A673 (cell line): ENCODE measurements around the gene SLC35E4. TPM values are rescaled to one million over a fixed set of nuclear protein-coding genes. Genes with fewer than 3 reads are reported as not detected.

ENCODE experiments used
- BruUV-seq: library from RNA; stranded (reverse); fragments of 400-500 nt; replicated peaks from 2 replicates; lab custom pipeline; 2021; lab: Mats Ljungman, UMichigan
- CTCF ChIA-PET: fragments of 300-600 bp; sonication (Branson Sonifier 250); formaldehyde crosslinking; loops from one replicate; lab custom pipeline; 2022; ENCODE audit warnings: antibody characterized with exemption; lab: Charles Lee
- POLR2A ChIA-PET: fragments of 300-600 bp; sonication (Branson Sonifier 250); formaldehyde crosslinking; loops from one replicate; lab custom pipeline; 2022; ENCODE audit warnings: antibody characterized with exemption; ENCODE audit not compliant: low non-redundant PET; lab: Charles Lee
- DNase-seq: peaks from one replicate; pipeline ENCODE4 v3.0.0-alpha.2; 2015; ENCODE audit warnings: low spot score
- H3K27ac ChIP-seq: fragments of 200-600 bp; sonication (generic); 2 replicates; pipeline ENCODE4 v1.5.1; 2016; ENCODE audit warnings: mixed run types, low read depth, mild to moderate bottlenecking, mixed read lengths, antibody characterized with exemption, low read length; ENCODE audit not compliant: poor library complexity, severe bottlenecking
- H3K27me3 ChIP-seq: fragments of 200-600 bp; sonication (generic); replicated peaks from 2 replicates; pipeline ENCODE4 v1.6.1; 2017; ENCODE audit warnings: mixed run types, low read depth, mild to moderate bottlenecking, mixed read lengths, antibody characterized with exemption, low read length; ENCODE audit not compliant: insufficient read depth, poor library complexity
- H3K36me3 ChIP-seq: fragments of 200-600 bp; sonication (generic); 2 replicates; pipeline ENCODE4 v1.6.1; 2016; ENCODE audit warnings: mixed run types, mild to moderate bottlenecking, mixed read lengths, antibody characterized with exemption, low read length; ENCODE audit not compliant: insufficient read depth, poor library complexity, severe bottlenecking
- H3K4me1 ChIP-seq: fragments of 200-600 bp; sonication (generic); 2 replicates; pipeline ENCODE4 v1.6.1; 2017; ENCODE audit warnings: mixed run types, mild to moderate bottlenecking, mixed read lengths, antibody characterized with exemption, low read length; ENCODE audit not compliant: insufficient read depth, poor library complexity, severe bottlenecking
- H3K4me3 ChIP-seq: fragments of 200-600 bp; sonication (generic); 2 replicates; pipeline ENCODE4 v1.5.1; 2016; ENCODE audit warnings: low read depth, mixed run types, mild to moderate bottlenecking, mixed read lengths, low read length; ENCODE audit not compliant: poor library complexity, severe bottlenecking
- H3K9me3 ChIP-seq: fragments of 200-600 bp; sonication (generic); 2 replicates; pipeline ENCODE4 v1.6.1; 2016; ENCODE audit warnings: mixed run types, low read depth, mild to moderate bottlenecking, mixed read lengths, antibody characterized with exemption, low read length; ENCODE audit not compliant: poor library complexity, severe bottlenecking
- EZH2 ChIP-seq: fragments of 200-600 bp; sonication (generic); IDR thresholded peaks from 2 replicates; pipeline ENCODE4 v1.6.1; 2017; ENCODE audit warnings: borderline replicate concordance, low read depth, mild to moderate bottlenecking, mixed read lengths, antibody characterized with exemption, low read length; ENCODE audit not compliant: poor library complexity, severe bottlenecking
- intact Hi-C: fragments of 100-400 bp; cut with micrococcal nuclease; formaldehyde crosslinking; loops from one replicate; pipeline ENCODE4 v1.10.0; 2022; ENCODE audit not compliant: unreplicated experiment
- total RNA-seq: library from RNA; stranded (reverse); gene quantifications from 2 replicates; pipeline ENCODE4 v1.2.3, GENCODE V29; 2021
- TF ChIP-seq, protein P1 (sequence below): fragments of 300-800, 200-600 bp; sonication (generic); conservative IDR thresholded peaks from 2 replicates; pipeline ENCODE4 v1.5.1; 2017; ENCODE audit warnings: low read depth, mild to moderate bottlenecking, antibody characterized with exemption, low read length, moderate library complexity, mixed read lengths

SLC35E4 gene
- total RNA-seq, 1 experiment from 2014 or later = 2.4 TPM

DNA sequence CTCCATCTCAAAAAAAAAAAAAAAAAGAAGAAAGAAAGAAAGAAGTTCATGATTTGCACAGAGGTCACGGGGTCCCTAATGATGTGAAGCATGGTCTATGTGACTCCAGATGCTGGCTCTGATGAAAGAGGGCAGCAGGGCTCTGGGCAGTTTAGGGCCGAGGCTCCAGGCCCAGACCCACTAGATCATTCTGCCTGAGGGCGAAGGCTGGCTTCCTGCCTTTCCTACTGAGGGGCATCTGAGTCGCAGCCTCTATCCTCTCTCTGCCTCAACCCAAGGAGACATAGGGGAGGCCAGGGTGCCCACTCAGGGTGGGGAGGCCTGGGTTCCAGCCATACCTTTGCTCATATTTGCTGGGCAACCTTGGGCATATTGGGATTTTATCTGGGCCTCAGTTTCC lies 4.8 kb downstream of the SLC35E4 start:
- no peak for TF ChIP-seq EZH2
- TF ChIP-seq, protein P1, sequence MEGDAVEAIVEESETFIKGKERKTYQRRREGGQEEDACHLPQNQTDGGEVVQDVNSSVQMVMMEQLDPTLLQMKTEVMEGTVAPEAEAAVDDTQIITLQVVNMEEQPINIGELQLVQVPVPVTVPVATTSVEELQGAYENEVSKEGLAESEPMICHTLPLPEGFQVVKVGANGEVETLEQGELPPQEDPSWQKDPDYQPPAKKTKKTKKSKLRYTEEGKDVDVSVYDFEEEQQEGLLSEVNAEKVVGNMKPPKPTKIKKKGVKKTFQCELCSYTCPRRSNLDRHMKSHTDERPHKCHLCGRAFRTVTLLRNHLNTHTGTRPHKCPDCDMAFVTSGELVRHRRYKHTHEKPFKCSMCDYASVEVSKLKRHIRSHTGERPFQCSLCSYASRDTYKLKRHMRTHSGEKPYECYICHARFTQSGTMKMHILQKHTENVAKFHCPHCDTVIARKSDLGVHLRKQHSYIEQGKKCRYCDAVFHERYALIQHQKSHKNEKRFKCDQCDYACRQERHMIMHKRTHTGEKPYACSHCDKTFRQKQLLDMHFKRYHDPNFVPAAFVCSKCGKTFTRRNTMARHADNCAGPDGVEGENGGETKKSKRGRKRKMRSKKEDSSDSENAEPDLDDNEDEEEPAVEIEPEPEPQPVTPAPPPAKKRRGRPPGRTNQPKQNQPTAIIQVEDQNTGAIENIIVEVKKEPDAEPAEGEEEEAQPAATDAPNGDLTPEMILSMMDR = no peak
- no peak for DNase-seq
- ChIA-PET POLR2A (no interaction called here), CTCF (no interaction called here)
- H3K4me3 ChIP-seq = no peak overlapping the region
- no peaks in the 10 kb centered on the region for H3K9me3 ChIP-seq
- BruUV-seq = no TSS peak
- H3K36me3 ChIP-seq = no peaks in the 10 kb centered on the region
- intact Hi-C loops = no loop called here
- peaks cover 7% of the 10 kb centered on the region for H3K4me1 ChIP-seq
- no peaks in the 10 kb centered on the region for H3K27me3 ChIP-seq
- H3K27ac ChIP-seq = no peak overlapping the region

- POLR2A ChIA-PET = no interaction called here
- Histone ChIP-seq H3K27me3 (no peaks in the 10 kb centered on the region), H3K27ac (no peak overlapping the region), H3K4me1 (peaks cover 6% of the 10 kb centered on the region), H3K36me3 (no peaks in the 10 kb centered on the region), H3K9me3 (no peaks in the 10 kb centered on the region), H3K4me3 (no peak overlapping the region)
- TF ChIP-seq EZH2 = no peak
- TF ChIP-seq, protein P1 = no peak
- BruUV-seq = no TSS peak
- CTCF ChIA-PET = no interaction called here
- intact Hi-C loops = no loop called here
- DNase-seq = no peak
Measured at GRCh38 chr22:30640839-30641430, 5.4 kb downstream of the SLC35E4 start.

GRCh38 chr22:30643055-30643875 lies 7.7 kb downstream of the SLC35E4 start:
- POLR2A ChIA-PET = no interaction called here
- H3K27ac ChIP-seq = no peak overlapping the region
- no peak for TF ChIP-seq EZH2
- TF ChIP-seq, protein P1 = no peak

More at GRCh38 chr22:30643055-30643875, 7.7 kb downstream of the SLC35E4 start:
- no peak for DNase-seq
- intact Hi-C loops = no loop called here
- Histone ChIP-seq H3K9me3 (no peaks in the 10 kb centered on the region), H3K4me1 (peaks cover 7% of the 10 kb centered on the region), H3K27me3 (no peaks in the 10 kb centered on the region), H3K36me3 (no peaks in the 10 kb centered on the region), H3K4me3 (no peak overlapping the region)
- no TSS peak for BruUV-seq
- CTCF ChIA-PET = no interaction called here
